ENCODE measurements around the gene ZFYVE21. TPM values are rescaled to one million over a fixed set of nuclear protein-coding genes. Genes with fewer than 3 reads are reported as not detected.

Gene ZFYVE21
- total and polyA plus RNA-seq, 4 donors = 69.0 to 110 (median 87.5) TPM

DNA sequence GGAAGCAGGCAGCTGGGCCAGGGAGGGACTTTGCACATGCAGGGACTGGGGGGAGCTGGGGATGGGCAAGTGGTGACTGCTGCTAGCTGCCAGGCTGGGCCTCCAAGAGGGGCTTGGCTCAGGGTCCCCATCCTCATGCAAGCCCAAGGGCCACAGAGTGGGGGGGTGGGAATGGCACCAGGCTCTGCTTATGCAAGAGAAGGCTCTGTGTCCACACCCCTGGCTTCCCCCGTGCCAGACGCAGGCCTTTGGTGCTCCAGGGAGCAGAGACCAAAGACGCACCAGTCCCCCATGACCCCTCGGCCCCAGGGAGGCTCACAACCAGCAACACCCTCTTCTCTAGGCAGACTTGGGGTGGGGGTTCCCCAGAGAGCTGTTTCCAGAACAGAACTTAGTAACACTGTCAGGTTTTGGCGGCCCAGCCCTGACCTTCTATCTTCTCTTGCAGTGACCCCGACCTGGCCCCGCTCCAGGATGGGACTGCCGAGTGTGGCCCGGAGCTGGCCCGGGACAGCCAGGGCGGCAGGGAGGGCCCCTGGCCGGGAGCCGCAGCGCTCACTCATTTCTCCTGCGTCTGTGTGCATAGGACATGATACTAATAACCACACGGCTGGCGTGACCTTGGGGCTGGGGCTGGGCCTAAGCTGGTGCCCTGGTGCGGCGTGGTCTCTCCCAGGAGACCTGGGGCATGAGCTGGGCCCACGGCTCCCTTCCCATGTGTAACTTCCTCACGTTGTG lies 14.7 kb upstream of the ZFYVE21 start:
- Histone ChIP-seq H3K4me1 (ENCODE audit: control insufficient read depth in 1 of 2, insufficient read depth in 2 of 2, low read length in 2 of 2) (no peaks in the 10 kb centered on the region), H3K36me3 (ENCODE audit: control insufficient read depth in 1 of 2, insufficient read depth in 2 of 2, low read length in 1 of 2) (peaks cover 0 to 3% of the 10 kb centered on the region in 2 donors), H3K4me3 (ENCODE audit: low read length in 2 of 2) (no peak overlapping the region), H3K9me3 (ENCODE audit: control insufficient read depth, low read length) (no peaks in the 10 kb centered on the region), H3K27me3 (ENCODE audit: control insufficient read depth in 1 of 2, insufficient read depth in 2 of 2, low read length in 1 of 2) (no peaks in the 10 kb centered on the region), H3K27ac (ENCODE audit: low read depth in 1 of 2, low read length in 2 of 2) (no peak overlapping the region)
- intact Hi-C loops (cut with DNase I) = no loop called here
- WGBS, 2 donors = 76 to 78% methylated on average over 21 of the region's 21 CpGs
- DNase-seq (peak in 1 of 2 donors; percentile 74), ATAC-seq (ENCODE audit: low FRiP score) (no peak)

- Histone ChIP-seq H3K27ac (ENCODE audit: low read depth in 1 of 2, low read length in 2 of 2) (no peak overlapping the region), H3K4me3 (ENCODE audit: low read length in 2 of 2) (no peak overlapping the region), H3K27me3 (ENCODE audit: control insufficient read depth in 1 of 2, insufficient read depth in 2 of 2, low read length in 1 of 2) (no peaks in the 10 kb centered on the region), H3K4me1 (ENCODE audit: control insufficient read depth in 1 of 2, insufficient read depth in 2 of 2, low read length in 2 of 2) (no peaks in the 10 kb centered on the region), H3K9me3 (ENCODE audit: control insufficient read depth, low read length) (no peaks in the 10 kb centered on the region), H3K36me3 (ENCODE audit: control insufficient read depth in 1 of 2, insufficient read depth in 2 of 2, low read length in 1 of 2) (peaks cover 0 to 3% of the 10 kb centered on the region in 2 donors)
- intact Hi-C loops (cut with DNase I) = no loop called here
- WGBS, 2 donors = 74 to 80% methylated on average over 5 of the region's 5 CpGs
- ATAC-seq (ENCODE audit: low FRiP score) (no peak), DNase-seq (no peak)
Observed at GRCh38 chr14:103702095-103702494, 13.5 kb upstream of the ZFYVE21 start.

DNA sequence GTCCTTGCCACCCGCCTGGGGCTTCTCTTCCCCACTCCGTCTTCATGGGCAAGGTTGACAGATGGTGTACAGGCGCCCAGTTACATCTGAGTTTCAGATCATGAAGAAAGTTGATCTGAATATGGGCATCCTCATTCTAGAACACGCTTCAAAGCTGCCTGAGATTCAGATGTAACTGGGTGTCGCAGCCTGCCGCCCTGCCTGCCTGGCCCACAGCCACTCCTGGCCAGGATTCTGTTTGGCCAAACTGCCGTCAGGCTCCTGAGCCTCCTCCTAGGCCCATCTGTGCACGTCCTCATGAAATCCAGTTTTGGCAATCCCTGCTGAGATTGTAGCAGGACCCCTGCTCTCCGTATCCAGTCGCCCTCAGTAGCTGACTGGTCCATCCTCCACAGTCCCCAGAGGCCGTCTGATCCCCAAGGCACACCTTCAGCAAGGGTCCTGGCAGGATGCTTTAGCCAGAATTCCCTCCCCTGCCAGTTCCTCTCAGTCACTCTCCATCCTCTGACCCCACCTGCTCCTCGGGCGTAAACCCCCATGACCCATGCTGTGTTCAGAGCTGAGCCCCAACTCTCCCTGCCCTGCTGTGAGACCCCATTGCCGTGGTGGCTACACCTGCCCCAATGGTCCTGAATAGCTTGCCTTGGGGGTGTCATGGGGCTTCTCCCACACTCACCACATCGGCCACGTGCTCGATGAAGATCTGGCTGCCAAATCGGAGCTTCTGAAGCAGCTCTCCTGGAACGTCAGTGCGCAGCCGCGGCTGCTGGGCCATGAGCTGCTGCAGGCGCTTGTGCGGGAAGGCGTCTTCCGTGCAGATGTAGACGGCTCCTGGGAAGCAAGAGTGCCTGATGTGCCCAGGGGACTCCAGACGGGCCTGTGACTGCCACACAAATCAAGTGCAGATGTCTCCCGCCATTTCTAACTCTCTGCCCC lies 12.8 kb upstream of the ZFYVE21 start:
- 73 to 79% methylated on average over 29 of the region's 29 CpGs for WGBS, 2 donors
- Histone ChIP-seq H3K27ac (ENCODE audit: low read depth in 1 of 2, low read length in 2 of 2) (no peak overlapping the region), H3K36me3 (ENCODE audit: control insufficient read depth in 1 of 2, insufficient read depth in 2 of 2, low read length in 1 of 2) (peaks cover 0 to 3% of the 10 kb centered on the region in 2 donors), H3K27me3 (ENCODE audit: control insufficient read depth in 1 of 2, insufficient read depth in 2 of 2, low read length in 1 of 2) (no peaks in the 10 kb centered on the region), H3K4me3 (ENCODE audit: low read length in 2 of 2) (no peak overlapping the region), H3K4me1 (ENCODE audit: control insufficient read depth in 1 of 2, insufficient read depth in 2 of 2, low read length in 2 of 2) (no peaks in the 10 kb centered on the region), H3K9me3 (ENCODE audit: control insufficient read depth, low read length) (no peaks in the 10 kb centered on the region)
- intact Hi-C loops (cut with DNase I) = no loop called here
- ATAC-seq (ENCODE audit: low FRiP score) = no peak
- peak in 1 of 2 donors; percentile 49 for DNase-seq

- ATAC-seq (ENCODE audit: low FRiP score) = no peak
- Histone ChIP-seq H3K4me3 (ENCODE audit: low read length in 2 of 2) (no peak overlapping the region), H3K4me1 (ENCODE audit: control insufficient read depth in 1 of 2, insufficient read depth in 2 of 2, low read length in 2 of 2) (no peaks in the 10 kb centered on the region), H3K9me3 (ENCODE audit: control insufficient read depth, low read length) (no peaks in the 10 kb centered on the region), H3K27ac (ENCODE audit: low read depth in 1 of 2, low read length in 2 of 2) (no peak overlapping the region), H3K36me3 (ENCODE audit: control insufficient read depth in 1 of 2, insufficient read depth in 2 of 2, low read length in 1 of 2) (peaks cover 0 to 3% of the 10 kb centered on the region in 2 donors), H3K27me3 (ENCODE audit: control insufficient read depth in 1 of 2, insufficient read depth in 2 of 2, low read length in 1 of 2) (no peaks in the 10 kb centered on the region)
- intact Hi-C loops (cut with DNase I) = no loop called here
- DNase-seq = peak in 1 of 2 donors; percentile 34
- WGBS, 2 donors = 76 to 82% methylated on average over 24 of the region's 24 CpGs
Observed at GRCh38 chr14:103703433-103704385, 11.9 kb upstream of the ZFYVE21 start.

DNA sequence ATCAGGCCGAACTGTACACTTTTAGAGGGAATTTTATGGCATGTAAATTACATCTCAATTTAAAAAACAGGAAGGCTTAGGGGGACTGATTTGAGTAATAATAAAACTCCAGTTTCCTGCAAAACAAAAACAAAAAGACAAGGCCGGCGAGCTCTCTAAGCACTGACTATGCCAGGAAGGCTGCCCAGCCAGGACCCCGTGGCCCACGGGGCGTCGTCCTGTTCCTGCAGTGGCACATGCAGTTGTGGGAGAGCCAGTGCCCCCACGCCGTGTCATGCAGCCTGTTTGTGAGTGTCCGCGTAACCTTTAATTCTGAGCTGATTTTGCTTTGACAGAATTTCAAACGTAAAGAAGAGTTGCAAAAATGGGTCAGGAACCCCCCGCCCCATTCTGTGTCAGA lies 10.9 kb upstream of the ZFYVE21 start:
- Histone ChIP-seq H3K27me3 (ENCODE audit: control insufficient read depth in 1 of 2, insufficient read depth in 2 of 2, low read length in 1 of 2) (no peaks in the 10 kb centered on the region), H3K4me1 (ENCODE audit: control insufficient read depth in 1 of 2, insufficient read depth in 2 of 2, low read length in 2 of 2) (no peaks in the 10 kb centered on the region), H3K36me3 (ENCODE audit: control insufficient read depth in 1 of 2, insufficient read depth in 2 of 2, low read length in 1 of 2) (peaks cover 0 to 3% of the 10 kb centered on the region in 2 donors), H3K9me3 (ENCODE audit: control insufficient read depth, low read length) (no peaks in the 10 kb centered on the region), H3K27ac (ENCODE audit: low read depth in 1 of 2, low read length in 2 of 2) (no peak overlapping the region), H3K4me3 (ENCODE audit: low read length in 2 of 2) (no peak overlapping the region)
- intact Hi-C loops (cut with DNase I) = no loop called here
- ATAC-seq (ENCODE audit: low FRiP score) (no peak), DNase-seq (no peak)
- WGBS, 2 donors = 86 to 88% methylated on average over 13 of the region's 13 CpGs

GRCh38 chr14:103705118-103705503 lies 10.5 kb upstream of the ZFYVE21 start:
- H3K4me1 ChIP-seq (ENCODE audit: control insufficient read depth in 1 of 2, insufficient read depth in 2 of 2, low read length in 2 of 2) = no peaks in the 10 kb centered on the region
- peak in 1 of 2 donors; percentile 48 for DNase-seq
- WGBS, 2 donors = 84 to 86% methylated on average over 15 of the region's 15 CpGs
- H3K4me3 ChIP-seq (ENCODE audit: low read length in 2 of 2) = no peak overlapping the region
- peak; percentile 51 for ATAC-seq (ENCODE audit: low FRiP score)
- peaks cover 0 to 3% of the 10 kb centered on the region in 2 donors for H3K36me3 ChIP-seq (ENCODE audit: control insufficient read depth in 1 of 2, insufficient read depth in 2 of 2, low read length in 1 of 2)
- H3K27ac ChIP-seq (ENCODE audit: low read depth in 1 of 2, low read length in 2 of 2) = no peak overlapping the region
- intact Hi-C loops (cut with DNase I) = no loop called here
- no peaks in the 10 kb centered on the region for H3K27me3 ChIP-seq (ENCODE audit: control insufficient read depth in 1 of 2, insufficient read depth in 2 of 2, low read length in 1 of 2)
- H3K9me3 ChIP-seq (ENCODE audit: control insufficient read depth, low read length) = no peaks in the 10 kb centered on the region

DNA sequence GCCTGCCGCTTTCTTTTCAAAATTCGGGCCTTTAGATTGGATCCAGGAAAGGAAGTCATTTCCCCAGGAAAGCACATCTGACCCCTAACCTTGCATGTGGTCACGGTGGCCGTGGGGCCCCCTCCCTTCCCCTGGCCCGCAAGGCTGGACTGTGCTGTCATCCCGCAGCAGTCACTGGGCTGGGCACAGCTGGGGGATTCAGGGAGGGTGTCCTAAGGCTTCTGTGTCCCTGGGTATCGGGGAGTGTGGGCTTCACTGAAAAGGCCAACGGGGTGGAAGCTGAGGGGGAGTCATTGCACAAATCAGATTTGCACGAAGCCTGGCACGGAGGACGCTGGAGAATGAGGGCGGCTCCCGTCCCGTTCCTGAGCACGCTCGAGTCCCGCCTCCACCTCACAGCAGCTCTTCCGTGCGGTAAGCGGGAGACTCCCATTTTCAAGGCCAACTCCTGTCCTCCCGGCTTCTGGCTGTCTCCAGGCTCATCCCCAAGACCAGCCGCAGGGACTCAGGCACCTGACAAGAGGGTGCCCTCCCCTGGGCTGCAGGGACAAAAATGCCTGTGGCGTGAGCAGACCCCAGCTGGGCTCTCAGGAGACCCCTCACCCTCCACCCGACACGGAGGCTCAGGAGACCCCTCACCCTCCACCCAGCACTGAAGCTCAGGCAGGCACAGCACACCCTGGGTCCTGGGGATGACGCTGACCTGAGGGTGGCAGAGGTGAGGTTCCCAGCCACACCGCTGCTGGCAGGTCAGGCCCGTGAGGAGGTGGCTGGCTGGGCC lies 9.9 kb upstream of the ZFYVE21 start:
- Histone ChIP-seq H3K4me3 (ENCODE audit: low read length in 2 of 2) (no peak overlapping the region), H3K36me3 (ENCODE audit: control insufficient read depth in 1 of 2, insufficient read depth in 2 of 2, low read length in 1 of 2) (peaks cover 0 to 3% of the 10 kb centered on the region in 2 donors), H3K4me1 (ENCODE audit: control insufficient read depth in 1 of 2, insufficient read depth in 2 of 2, low read length in 2 of 2) (no peaks in the 10 kb centered on the region), H3K27ac (ENCODE audit: low read depth in 1 of 2, low read length in 2 of 2) (no peak overlapping the region), H3K27me3 (ENCODE audit: control insufficient read depth in 1 of 2, insufficient read depth in 2 of 2, low read length in 1 of 2) (no peaks in the 10 kb centered on the region), H3K9me3 (ENCODE audit: control insufficient read depth, low read length) (no peaks in the 10 kb centered on the region)
- DNase-seq (peak in 1 of 2 donors; percentile 44), ATAC-seq (ENCODE audit: low FRiP score) (peak; percentile 11)
- WGBS, 2 donors = 81 to 84% methylated on average over 27 to 28 of the region's 28 CpGs
- intact Hi-C loops (cut with DNase I) = no loop called here
